GM13976 (cell line): ENCODE results near the gene CDO1.
"Not testable (repeated sequence)": the region's sequence is repeated elsewhere in the genome, so short reads cannot be mapped to it uniquely, and the experiment has no call there.

ENCODE experiments used
- DNase-seq: peaks from one replicate; pipeline ENCODE4 v3.0.0; 2012; ENCODE audit warnings: low spot score
- in situ Hi-C: fragments of 300-500 bp; cut with MboI; formaldehyde crosslinking; loops from one replicate; pipeline ENCODE4 v1.12.0; 2022; ENCODE audit warnings: low sequenced_read_pairs, mixed read lengths, inconsistent platforms; ENCODE audit not compliant: unreplicated experiment
- TF ChIP-seq, protein P1 (sequence below): IDR thresholded peaks from 2 replicates; pipeline ENCODE4 v1.5.1; 2012; ENCODE audit warnings: borderline replicate concordance, mild to moderate bottlenecking; ENCODE audit not compliant: insufficient read depth; ENCODE audit errors: extremely low read depth, missing control alignments, control extremely low read depth

CDO1 gene

DNA sequence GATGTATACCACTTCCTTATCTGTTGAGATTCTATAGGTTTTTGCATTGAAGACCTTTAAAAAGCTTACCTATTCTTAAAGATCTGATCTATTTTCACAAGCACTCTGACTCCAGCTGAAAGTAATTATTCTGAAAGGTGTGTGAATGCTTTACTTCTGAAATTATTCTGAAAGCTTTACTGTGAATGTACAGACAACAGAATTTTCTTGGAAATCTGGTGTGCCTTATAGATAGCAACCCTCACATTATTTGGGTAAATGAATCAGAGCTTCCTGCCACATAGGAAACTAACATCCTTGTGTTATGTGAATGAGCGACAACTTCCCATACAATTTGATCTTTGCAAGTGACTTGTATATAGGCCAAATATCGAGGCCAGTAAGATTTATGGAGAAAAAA lies 6.5 kb downstream of the CDO1 start:
- TF ChIP-seq, protein P1, sequence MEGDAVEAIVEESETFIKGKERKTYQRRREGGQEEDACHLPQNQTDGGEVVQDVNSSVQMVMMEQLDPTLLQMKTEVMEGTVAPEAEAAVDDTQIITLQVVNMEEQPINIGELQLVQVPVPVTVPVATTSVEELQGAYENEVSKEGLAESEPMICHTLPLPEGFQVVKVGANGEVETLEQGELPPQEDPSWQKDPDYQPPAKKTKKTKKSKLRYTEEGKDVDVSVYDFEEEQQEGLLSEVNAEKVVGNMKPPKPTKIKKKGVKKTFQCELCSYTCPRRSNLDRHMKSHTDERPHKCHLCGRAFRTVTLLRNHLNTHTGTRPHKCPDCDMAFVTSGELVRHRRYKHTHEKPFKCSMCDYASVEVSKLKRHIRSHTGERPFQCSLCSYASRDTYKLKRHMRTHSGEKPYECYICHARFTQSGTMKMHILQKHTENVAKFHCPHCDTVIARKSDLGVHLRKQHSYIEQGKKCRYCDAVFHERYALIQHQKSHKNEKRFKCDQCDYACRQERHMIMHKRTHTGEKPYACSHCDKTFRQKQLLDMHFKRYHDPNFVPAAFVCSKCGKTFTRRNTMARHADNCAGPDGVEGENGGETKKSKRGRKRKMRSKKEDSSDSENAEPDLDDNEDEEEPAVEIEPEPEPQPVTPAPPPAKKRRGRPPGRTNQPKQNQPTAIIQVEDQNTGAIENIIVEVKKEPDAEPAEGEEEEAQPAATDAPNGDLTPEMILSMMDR, result no peak
- in situ Hi-C loops, result no loop called here
- no peak for DNase-seq

DNA sequence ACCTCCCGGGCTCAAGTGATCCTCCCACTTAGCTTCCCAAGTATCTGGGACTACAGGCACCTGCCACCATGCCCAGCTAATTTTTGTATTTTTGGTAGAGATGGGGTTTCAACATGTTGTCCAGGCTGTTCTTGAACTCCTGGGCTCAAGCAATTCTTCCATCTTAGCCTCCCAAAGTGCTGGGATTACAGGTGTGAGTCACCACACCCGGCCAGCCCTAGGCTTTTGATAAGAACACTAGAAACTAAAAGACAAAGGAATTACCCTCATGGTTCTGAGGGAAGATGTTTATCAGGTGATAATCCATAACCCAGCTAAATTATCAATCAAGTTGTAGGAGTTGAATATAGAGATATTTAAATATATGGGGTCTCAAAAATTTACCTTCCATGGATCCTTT lies 8.4 kb downstream of the CDO1 start:
- DNase-seq, in situ Hi-C loops: not testable (repeated sequence)

DNA sequence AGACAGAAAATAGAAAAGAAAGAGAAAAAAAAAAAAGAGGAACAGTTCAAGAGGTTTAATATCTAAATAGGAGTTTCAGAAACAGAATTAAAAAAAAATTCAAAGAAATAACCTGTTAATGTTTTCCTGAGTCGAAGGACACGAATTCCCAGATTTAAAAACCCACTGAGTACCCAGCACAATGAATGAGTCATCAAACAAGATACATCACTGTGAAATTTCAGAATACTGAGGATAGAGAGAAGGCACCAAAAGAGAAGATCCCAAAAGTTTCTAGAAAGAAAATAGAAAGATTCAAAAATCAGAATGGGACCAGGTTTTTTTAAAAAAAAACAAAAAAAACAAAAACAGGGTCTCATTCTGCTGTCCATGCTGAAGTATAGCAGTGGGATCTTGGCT lies 8.8 kb downstream of the CDO1 start:
- no peak for DNase-seq
- TF ChIP-seq, protein P1, result no peak
- in situ Hi-C loops, result no loop called here

DNA sequence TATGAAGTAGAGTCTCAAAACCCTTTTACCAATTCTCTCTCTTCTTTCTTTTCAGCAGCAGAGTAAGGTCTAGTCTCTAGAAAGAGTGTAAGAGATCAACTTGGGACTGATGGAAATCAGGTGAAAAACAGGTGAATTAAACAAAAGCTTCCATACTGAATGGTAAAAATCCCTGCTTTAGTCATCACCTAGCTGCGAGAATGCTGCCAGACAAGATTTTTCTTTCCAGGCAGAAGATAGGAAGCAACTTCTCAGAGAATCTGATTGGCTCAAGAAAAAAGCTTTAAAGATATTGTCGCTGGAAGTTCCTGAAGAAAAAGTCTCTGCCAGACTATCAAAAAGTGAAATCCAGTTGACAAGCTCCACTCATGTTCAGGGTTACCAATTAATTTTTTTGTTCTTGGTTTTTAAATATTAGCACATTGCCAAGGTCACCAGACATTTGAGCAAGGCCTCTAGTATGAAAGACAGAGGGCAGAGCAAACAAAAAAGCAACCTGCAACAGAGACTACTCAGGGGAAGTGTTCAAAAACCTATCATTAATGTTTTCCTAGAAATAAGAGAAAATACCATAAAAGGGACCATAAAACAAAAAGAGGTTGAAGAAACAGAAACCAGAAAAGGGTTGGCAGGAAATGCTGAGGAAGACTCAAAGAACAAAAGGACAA lies 9.3 kb downstream of the CDO1 start:
- TF ChIP-seq, protein P1, result no peak
- no peak for DNase-seq

DNA sequence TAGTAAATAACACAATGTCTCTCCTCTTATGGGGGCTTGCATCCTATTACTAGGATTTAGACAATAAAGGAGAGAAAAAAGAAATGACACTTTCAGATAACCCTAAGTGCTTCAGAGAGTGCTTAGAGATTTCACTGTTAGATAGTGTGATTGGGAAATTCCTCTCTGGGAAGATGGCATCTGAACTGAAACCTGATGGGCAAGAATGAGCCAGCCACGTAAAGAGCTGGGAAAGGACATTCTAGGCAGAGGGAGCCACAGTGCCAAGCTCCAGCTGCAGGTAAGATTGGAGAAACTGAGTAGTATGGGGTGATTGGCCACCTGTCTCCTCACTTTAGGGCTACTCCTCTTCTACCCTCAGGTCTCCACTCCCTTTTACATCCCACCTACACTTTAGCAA lies 14.5 kb downstream of the CDO1 start:
- DNase-seq, result no peak
- in situ Hi-C loops, result no loop called here
- TF ChIP-seq, protein P1, result no peak

More for the DNA sequence above, 9.3 kb downstream of the CDO1 start:
- in situ Hi-C loops, result no loop called here

DNA sequence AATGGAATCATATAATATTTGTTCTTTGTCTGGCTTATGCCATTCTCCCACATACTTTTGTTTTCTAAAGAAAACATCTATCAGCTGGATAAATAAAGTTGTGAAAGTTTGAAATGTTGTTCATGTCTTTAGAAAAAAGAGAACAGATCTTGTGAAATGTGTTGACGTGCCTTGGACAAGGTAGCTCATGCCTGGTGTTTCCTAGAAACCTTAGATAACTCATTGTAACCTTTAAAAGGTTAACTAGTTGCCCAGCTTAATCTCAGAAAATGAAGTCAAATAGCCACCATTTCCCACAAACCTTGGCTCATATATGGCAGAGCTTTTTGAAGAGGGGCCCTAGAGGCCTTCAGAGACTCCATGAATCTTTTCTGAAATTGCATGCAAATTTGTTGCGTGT lies 15.3 kb downstream of the CDO1 start:
- in situ Hi-C loops, result no loop called here
- TF ChIP-seq, protein P1, result no peak
- DNase-seq, result no peak

DNA sequence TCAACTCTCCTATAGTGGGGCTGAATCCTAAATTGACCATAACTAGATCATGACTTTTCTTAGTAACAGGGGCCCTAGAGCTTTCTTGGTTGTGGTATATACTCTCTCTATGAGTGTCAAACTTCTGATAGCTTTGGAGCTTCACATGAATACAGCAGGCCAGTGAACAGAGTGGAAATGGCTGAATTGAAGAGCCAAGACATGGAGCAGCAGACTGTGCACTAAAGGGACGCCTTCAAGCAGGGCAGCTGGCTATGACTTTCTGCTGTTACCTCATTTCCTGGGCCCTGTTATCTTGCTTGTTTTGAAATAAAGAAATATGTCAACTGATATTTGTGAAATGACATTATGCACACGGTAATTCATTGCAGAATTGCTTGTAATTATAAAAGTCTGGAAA lies 16.4 kb downstream of the CDO1 start:
- in situ Hi-C loops, result no loop called here
- no peak for DNase-seq
- TF ChIP-seq, protein P1, result no peak
